T-helper 9 cell (primary cell): ENCODE results near the gene NPTN.
"Not testable (repeated sequence)": the region's sequence is repeated elsewhere in the genome, so short reads cannot be mapped to it uniquely, and the experiment has no call there.

ENCODE experiments used
- DNase-seq: peaks from one replicate; pipeline ENCODE4 v3.0.0-alpha.2; 2020

The NPTN gene

DNA sequence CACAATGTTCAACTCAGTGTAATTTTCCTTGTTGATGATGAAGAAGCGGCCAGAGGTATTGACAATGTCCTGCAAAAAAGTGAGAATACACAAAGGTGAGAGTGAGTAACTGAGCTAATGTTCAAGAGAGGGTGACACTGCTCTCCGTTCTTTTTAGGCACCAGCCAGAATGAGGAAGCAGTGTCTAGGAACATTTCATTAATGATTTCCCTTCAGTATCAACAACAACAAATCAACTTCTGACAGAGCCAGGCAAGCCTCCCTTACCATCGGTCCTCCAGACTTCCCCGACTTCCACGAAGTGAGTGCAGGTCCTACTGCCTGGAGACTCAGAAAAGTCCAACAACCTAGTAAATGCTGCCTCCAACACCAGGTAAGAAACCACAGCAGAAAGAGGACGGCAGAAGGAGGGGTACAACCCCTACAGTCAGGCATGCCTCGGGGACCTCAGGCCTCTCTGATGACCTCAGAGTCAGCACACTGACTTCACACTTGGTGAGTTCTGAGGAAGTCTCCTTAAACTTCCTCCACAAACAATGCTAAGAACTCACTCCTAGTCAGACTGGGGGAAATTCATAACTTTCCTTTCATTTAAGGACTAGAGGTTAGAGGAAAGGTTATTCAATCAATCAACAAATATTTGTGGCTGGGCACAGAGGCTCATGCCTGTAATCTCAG lies 62.7 kb downstream of the NPTN start:
- no peak for DNase-seq

GRCh38 chr15:73569361-73569760 lies 63.8 kb downstream of the NPTN start:
- DNase-seq: no peak

DNA sequence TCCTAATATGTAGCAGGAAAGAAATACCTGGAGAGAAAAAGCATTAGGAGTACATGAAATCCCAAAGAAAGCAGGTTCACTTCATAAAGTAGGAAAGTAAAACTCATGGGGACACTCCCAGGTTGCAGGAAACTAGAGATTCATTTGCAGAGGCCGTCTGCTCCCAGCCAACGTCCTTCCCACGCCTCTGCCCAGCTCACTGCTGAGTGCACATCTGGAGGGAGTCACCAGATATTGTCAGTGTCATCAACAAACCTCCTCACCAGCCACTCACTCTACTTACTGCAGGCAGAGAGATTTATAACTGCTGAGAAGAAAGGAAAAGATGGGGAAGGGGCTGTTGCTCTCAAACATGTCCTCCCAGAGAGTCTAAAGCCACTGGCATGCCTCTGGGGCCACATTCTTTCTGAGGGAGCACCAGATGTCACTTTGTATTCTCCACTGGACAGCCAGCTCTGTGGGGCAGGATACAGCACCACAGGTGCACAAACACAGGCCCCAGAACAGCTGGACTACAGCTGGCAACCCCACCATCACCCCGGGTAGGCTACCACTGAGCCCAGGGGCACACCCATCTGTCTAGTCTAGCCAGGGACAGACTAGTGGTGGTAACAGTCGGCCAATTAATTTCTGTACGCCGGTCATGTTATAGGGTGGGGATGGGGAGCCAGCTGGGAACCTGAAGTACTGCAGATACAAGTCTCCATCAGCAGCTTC lies 64.5 kb downstream of the NPTN start:
- DNase-seq: no peak

- no peak for DNase-seq
These were observed 66.2 kb downstream of the NPTN start for GRCh38 chr15:73567020-73567419.

- DNase-seq: no peak
These were observed 68.9 kb downstream of the NPTN start for GRCh38 chr15:73564255-73564654.

- no peak for DNase-seq
These were observed 72.6 kb downstream of the NPTN start for GRCh38 chr15:73560501-73561117.

- DNase-seq: no peak
These were observed 74.7 kb downstream of the NPTN start for GRCh38 chr15:73558529-73558928.

- no peak for DNase-seq
These were observed 78.1 kb downstream of the NPTN start for GRCh38 chr15:73555080-73555479.

- DNase-seq: no peak
These were observed 83.0 kb downstream of the NPTN start for GRCh38 chr15:73550190-73550589.

DNA sequence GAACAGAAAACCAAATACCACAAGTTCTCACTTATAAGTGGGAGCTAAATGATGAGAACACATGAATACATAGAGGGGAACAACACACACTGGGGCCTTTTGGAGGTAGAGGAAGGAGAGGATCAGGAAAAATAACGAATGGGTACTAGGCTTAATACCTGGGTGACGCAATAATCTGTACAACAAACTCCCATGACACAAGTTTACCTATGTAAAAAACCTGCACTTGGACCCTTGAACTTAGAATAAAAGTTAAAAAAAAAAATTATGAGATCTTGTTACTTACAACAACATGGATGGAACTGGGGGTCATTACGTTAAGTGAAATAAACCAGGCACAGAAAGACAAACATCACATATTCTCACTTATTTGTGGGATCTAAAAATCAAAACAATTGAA lies 84.3 kb downstream of the NPTN start:
- DNase-seq: not testable (repeated sequence)

DNA sequence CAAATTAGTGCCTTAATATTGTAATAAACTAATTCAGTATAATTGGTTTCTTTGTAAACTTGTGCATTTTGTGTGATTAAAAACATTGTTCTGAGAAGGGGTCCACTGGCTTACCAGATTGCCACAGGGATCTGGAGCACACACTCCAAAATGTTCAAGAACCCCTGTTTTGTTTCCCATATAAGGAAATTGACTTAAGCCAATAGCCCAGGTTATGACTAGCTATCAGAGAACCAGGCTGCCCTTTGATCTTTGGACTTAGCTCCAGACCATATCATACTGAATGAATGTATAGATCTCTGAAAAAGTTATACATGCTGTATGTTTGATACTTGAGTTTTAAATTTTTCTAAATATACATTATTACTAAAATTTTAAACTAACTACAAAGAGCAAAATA lies 91.7 kb downstream of the NPTN start:
- DNase-seq: no peak

DNA sequence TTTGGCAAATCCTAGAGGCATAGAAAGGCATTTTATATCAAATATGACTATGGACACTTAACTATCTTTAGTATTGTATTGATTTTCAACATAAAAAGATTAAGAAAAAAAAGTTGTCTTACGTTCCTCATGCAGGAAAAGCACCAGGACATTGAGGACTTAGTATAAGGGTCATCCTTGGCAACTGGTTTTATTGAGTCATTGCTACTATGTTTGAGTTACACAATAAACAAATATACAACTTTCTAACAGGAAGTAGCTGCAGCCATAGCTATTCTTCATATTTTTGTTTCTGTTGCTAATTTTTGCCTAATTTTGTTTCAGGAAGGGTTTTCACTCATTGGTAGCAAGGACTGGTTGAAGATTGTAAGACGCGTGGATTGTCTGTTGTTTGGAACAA lies 93.0 kb downstream of the NPTN start:
- DNase-seq: no peak

GRCh38 chr15:73539212-73540128 lies 93.7 kb downstream of the NPTN start:
- DNase-seq: no peak

DNA sequence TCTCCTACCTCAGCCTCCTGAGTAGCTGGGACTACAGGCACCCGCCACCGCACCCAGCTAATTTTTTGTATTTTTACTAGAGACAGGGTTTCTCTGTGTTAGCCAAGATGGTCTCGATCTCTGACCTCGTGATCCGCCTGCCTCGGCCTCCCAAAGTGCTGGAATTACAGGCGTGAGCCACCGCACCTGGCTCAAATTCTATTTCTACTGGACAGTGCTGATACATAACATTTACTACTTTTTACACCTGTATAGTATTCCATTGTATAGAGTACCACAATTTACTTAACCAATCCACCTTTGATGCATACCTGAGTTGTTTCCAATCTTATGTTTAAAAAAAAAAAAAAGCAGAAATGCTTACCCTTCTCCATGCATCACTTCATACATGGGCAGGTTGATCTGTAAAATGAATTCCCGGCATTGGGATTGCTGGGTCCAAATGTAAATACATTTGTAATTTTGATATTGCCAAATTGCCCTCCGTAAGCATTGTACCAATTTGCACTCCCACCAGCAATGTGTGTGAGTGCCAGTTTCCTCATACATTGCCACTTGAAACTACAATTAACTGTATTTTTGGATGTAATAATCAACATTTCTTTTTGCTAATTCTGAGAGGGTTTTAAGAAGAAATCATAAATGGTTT lies 94.5 kb downstream of the NPTN start:
- DNase-seq: no peak

- DNase-seq: no peak
These were observed 95.1 kb downstream of the NPTN start for GRCh38 chr15:73538123-73538522.

DNA sequence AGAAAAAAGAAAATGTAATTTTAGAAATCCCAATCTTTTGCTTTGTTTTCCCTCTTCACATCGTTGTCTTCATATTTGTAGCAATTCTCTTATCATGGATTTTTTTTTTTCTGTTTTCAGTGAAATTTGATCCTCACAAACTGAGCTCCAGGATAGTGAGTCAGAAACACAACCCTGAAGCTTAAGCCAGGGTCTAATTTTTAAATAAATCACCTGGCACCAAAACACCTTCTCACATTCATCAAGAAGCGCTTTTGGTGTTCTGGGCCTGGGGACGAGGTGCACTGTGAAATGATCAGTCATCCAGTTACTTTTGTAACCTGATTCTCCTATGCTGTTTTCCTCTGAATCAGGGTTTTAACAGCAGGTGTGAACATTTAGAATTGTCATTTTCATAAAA lies 102.5 kb downstream of the NPTN start:
- no peak for DNase-seq

DNA sequence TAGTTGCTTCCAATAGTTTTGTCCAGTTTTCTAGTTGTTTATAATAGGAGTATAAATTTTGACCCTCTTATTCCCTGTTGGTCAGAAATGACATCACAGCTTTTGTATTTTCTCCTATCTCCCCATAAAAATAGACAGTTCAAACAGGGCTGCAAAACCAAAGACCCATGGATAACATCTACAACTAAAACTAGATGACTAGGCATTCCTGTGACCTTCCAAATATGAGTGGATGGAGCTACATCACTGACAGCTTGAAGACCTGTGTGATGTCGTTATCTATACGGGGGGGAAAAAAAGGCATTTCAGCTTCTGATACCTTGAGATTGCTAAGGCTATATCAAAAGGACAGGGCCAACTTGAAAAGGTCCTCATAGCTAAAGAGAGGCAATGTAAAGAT lies 105.6 kb downstream of the NPTN start:
- DNase-seq: no peak

GRCh38 chr15:73524919-73525318 lies 108.3 kb downstream of the NPTN start:
- DNase-seq: no peak

DNA sequence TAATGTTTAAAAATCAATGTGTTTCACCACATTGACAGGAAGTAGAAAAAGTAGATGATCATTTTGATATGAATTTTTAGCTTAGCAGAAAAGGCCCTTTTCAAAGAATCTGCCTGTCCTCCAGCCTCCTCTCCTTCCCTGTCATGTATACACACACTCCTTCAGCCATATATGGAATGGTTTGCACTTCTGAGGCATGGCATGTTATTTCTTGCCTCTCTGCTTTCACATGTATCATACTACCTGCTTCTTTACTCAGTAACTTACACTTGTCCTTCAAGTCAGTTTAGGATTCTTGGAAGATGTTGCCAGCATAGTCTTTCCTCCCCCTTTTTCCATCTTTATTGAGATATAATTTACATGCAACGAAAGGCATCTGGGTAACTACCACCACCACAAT lies 111.2 kb downstream of the NPTN start:
- no peak for DNase-seq

- DNase-seq: no peak
These were observed 114.1 kb downstream of the NPTN start for GRCh38 chr15:73518876-73519733.

- no peak for DNase-seq
These were observed 114.9 kb downstream of the NPTN start for GRCh38 chr15:73518180-73518862.
